OCI-LY3 (cell line): ENCODE data around the gene THAP3.

Experiments
- CTCF ChIP-seq: fragments of 200-600, 300-600 bp; sonication (generic); IDR thresholded peaks from 2 replicates; pipeline ENCODE4 v1.5.1; 2014; ENCODE audit warnings: antibody characterized with exemption, low read length, low read depth
- EZH2phosphoT487 ChIP-seq: fragments of 200-600 bp; shearing (Covaris generic); IDR thresholded peaks from 2 replicates; pipeline ENCODE4 v1.6.1; 2018; ENCODE audit warnings: antibody characterized with exemption, mixed run types, low read depth

GRCh38 chr1:6674771-6675170, 50.1 kb downstream of the THAP3 start:
- no peak for TF ChIP-seq CTCF
- no peak for TF ChIP-seq EZH2phosphoT487
